Spinal cord (tissue), 10 donors: ENCODE data around the gene OR10G2. TPM values are rescaled to one million over a fixed set of nuclear protein-coding genes. Genes with fewer than 3 reads are reported as not detected.
"Not testable (repeated sequence)": the region's sequence is repeated elsewhere in the genome, so short reads cannot be mapped to it uniquely, and the experiment has no call there.

Experiments
- DNase-seq, 6 donors: peaks; one replicate each; pipeline versions ENCODE4 v3.0.0 to v3.0.0-alpha.2; 2013 to 2015; ENCODE audit warnings: low spot score in 6 of 6, low read depth in 4 of 6
- H3K27ac ChIP-seq: one replicate; pipeline ENCODE4 v1.5.1; 2013; ENCODE audit warnings: low read depth, low read length, control low read depth
- H3K27me3 ChIP-seq: one replicate; pipeline ENCODE4 v1.6.1; 2013; ENCODE audit warnings: low read length; ENCODE audit not compliant: control insufficient read depth, insufficient read depth
- H3K36me3 ChIP-seq: one replicate; pipeline ENCODE4 v1.6.1; 2013; ENCODE audit warnings: low read length; ENCODE audit not compliant: control insufficient read depth, insufficient read depth
- H3K4me1 ChIP-seq: one replicate; pipeline ENCODE4 v1.6.1; 2013; ENCODE audit warnings: low read length; ENCODE audit not compliant: control insufficient read depth, insufficient read depth
- H3K4me3 ChIP-seq: one replicate; pipeline ENCODE4 v1.5.1; 2013; ENCODE audit warnings: low read depth, low read length, control low read depth
- H3K9me3 ChIP-seq: one replicate; pipeline ENCODE4 v1.6.1; 2013; ENCODE audit warnings: low read length; ENCODE audit not compliant: control insufficient read depth, insufficient read depth
- WGBS: methylation state at CpG from one replicate; pipeline ENCODE4 v1.1.5; 2013; ENCODE audit warnings: missing lambda C conversion rate; ENCODE audit not compliant: insufficient coverage; 5-methylcytosine and 5-hydroxymethylcytosine counted together
- polyA plus RNA-seq, 2 donors: library from polyadenylated mRNA; unstranded; fragments of 120-200 nt; gene quantifications; one replicate each; pipeline ENCODE4 v1.2.1, GENCODE V29; 2013; ENCODE audit not compliant: insufficient read length in 2 of 2
- total RNA-seq, 2 donors: library from RNA; depleted of rRNA in 1 of 2; stranded (reverse); fragments of 120-200 nt in 1 of 2; fragments of >200 nt in 1 of 2; gene quantifications; one replicate each; pipeline versions ENCODE4 v1.2.3 to v1.2.4, GENCODE V29; 2013 to 2014
- donor health status: healthy.

Gene OR10G2
- total and polyA plus RNA-seq, 4 donors, result not detected

GRCh38 chr14:21612324-21612723 is 22.4 kb downstream of the OR10G2 start:
- H3K4me1 ChIP-seq, result no peaks in the 10 kb centered on the region
- no peaks in the 10 kb centered on the region for H3K9me3 ChIP-seq
- 94% methylated on average over 5 of the region's 6 CpGs for whole genome bisulfite sequencing
- no peak overlapping the region for H3K4me3 ChIP-seq
- no peaks in the 10 kb centered on the region for H3K36me3 ChIP-seq
- no peaks in the 10 kb centered on the region for H3K27me3 ChIP-seq
- no peak for DNase-seq
- no peak overlapping the region for H3K27ac ChIP-seq

- H3K36me3 ChIP-seq, H3K4me1 ChIP-seq, H3K4me3 ChIP-seq, H3K27me3 ChIP-seq, H3K27ac ChIP-seq, H3K9me3 ChIP-seq, DNase-seq: not testable (repeated sequence)
- WGBS, result 88% methylated on average over 3 of the region's 8 CpGs
These were observed 32.6 kb downstream of the OR10G2 start for GRCh38 chr14:21602181-21602580.

- no peak for DNase-seq
- no peak overlapping the region for H3K4me3 ChIP-seq
- no peaks in the 10 kb centered on the region for H3K4me1 ChIP-seq
- no peaks in the 10 kb centered on the region for H3K27me3 ChIP-seq
- 87% methylated on average over 4 of the region's 4 CpGs for WGBS
- H3K36me3 ChIP-seq, result no peaks in the 10 kb centered on the region
- H3K27ac ChIP-seq, result no peak overlapping the region
- H3K9me3 ChIP-seq, result peaks cover 4% of the 10 kb centered on the region
These were observed 45.4 kb downstream of the OR10G2 start for GRCh38 chr14:21589317-21589716.

Other genes starting within 250 kb of the OR10G2 start
- 10 to 100 TPM; 63.9 to 85.6 TPM for gene CHD8, start 178.8 kb downstream of the OR10G2 start, total RNA-seq
- gene CHD8, start 178.8 kb downstream of the OR10G2 start, polyA plus RNA-seq, result 10 to 100 TPM; 79.5 to 84.0 TPM
- 10 to 100 TPM; 36.9 to 49.3 TPM for gene RAB2B, start 158.0 kb downstream of the OR10G2 start, total RNA-seq
- gene RAB2B, start 158.0 kb downstream of the OR10G2 start, polyA plus RNA-seq, result 10 to 100 TPM; 41.9 to 42.3 TPM
- gene TOX4, start 157.7 kb downstream of the OR10G2 start, total RNA-seq, result 10 to 100 TPM; 25.9 to 39.1 TPM
- gene TOX4, start 157.7 kb downstream of the OR10G2 start, polyA plus RNA-seq, result 10 to 100 TPM; 55.0 to 59.9 TPM
- gene METTL3, start 123.6 kb downstream of the OR10G2 start, total RNA-seq, result 10 to 100 TPM; 64.9 to 79.0 TPM
- gene METTL3, start 123.6 kb downstream of the OR10G2 start, polyA plus RNA-seq, result 10 to 100 TPM; 75.3 to 78.1 TPM
- 10 to 100 TPM; 36.9 to 47.0 TPM for gene SALL2, start 108.6 kb downstream of the OR10G2 start, total RNA-seq
- 100 to 1,000 TPM; 121 to 158 TPM for gene SALL2, start 108.6 kb downstream of the OR10G2 start, polyA plus RNA-seq
- not detected for gene OR10G3, start 54.9 kb downstream of the OR10G2 start, total RNA-seq
- gene OR10G3, start 54.9 kb downstream of the OR10G2 start, polyA plus RNA-seq, result not detected
- gene OR4E2, start 18.9 kb upstream of the OR10G2 start, total RNA-seq, result not detected
- not detected for gene OR4E2, start 18.9 kb upstream of the OR10G2 start, polyA plus RNA-seq
- not detected for gene OR4E1, start 38.9 kb upstream of the OR10G2 start, total RNA-seq
- under 1 TPM; 0.06 to 0.09 TPM for gene OR4E1, start 38.9 kb upstream of the OR10G2 start, polyA plus RNA-seq